Forelimb muscle (tissue), 1 donor: ENCODE results near the gene MRGPRG. TPM values are rescaled to one million over a fixed set of nuclear protein-coding genes. Genes with fewer than 3 reads are reported as not detected.

Source experiments
- DNase-seq: peaks from one replicate; pipeline ENCODE4 v3.0.0-alpha.2; 2013; ENCODE audit warnings: low read depth
- polyA plus RNA-seq: library from polyadenylated mRNA; unstranded; fragments of 120-200 nt; gene quantifications from one replicate; pipeline ENCODE4 v1.2.1, GENCODE V29; 2013; ENCODE audit not compliant: insufficient read length

Gene MRGPRG
- polyA plus RNA-seq, 1 donor, result not detected

DNA sequence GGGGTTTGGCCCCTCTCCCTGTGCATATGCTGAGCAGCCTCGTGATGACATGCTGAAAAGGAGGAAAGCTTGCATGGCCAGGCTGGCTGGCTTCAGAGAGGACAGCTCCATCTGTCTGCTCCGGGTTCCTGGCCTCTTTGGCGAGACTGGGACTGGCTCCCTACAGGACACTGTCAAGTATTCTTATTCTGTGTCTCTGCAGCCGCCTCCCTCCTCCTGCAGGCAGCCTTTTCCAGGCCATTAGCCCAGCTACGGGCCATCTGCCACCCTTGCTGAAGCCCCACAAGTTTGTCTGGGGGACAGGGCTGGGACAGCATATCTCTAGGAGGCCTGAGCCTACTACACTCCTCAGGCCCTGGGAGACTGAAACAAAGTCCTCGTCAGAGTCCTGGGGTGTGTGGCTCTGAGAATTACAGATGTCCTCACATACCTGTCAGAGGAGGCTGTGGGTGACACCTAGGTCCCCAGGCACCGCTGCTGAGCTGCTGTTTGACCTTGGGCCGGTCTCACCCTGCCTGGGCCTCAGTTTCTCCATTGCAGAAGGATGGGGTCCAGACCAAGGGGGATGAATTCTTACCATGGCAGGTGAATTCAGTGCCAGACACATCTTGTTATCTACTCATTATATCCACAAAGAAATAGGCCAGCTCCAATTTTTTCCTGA is 11.0 kb downstream of the MRGPRG start:
- no peak for DNase-seq

DNA sequence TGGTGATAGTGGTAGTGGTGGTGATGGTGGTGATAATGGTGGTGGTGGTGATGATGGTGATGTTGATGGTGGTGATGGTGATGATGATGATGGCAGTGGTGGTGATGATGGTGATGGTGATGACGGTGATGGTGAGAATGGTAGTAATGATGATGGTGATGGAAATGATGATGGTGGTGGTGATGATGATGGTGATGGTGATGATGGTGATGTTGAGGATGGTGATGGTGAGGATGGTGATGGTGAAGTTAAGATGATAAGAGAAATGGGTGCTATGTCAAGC is 11.8 kb downstream of the MRGPRG start:
- DNase-seq, result no peak

- DNase-seq, result no peak
Observed at GRCh38 chr11:3206156-3206921, 12.3 kb downstream of the MRGPRG start.

- DNase-seq, result no peak
Observed at GRCh38 chr11:3205261-3206155, 13.1 kb downstream of the MRGPRG start.

DNA sequence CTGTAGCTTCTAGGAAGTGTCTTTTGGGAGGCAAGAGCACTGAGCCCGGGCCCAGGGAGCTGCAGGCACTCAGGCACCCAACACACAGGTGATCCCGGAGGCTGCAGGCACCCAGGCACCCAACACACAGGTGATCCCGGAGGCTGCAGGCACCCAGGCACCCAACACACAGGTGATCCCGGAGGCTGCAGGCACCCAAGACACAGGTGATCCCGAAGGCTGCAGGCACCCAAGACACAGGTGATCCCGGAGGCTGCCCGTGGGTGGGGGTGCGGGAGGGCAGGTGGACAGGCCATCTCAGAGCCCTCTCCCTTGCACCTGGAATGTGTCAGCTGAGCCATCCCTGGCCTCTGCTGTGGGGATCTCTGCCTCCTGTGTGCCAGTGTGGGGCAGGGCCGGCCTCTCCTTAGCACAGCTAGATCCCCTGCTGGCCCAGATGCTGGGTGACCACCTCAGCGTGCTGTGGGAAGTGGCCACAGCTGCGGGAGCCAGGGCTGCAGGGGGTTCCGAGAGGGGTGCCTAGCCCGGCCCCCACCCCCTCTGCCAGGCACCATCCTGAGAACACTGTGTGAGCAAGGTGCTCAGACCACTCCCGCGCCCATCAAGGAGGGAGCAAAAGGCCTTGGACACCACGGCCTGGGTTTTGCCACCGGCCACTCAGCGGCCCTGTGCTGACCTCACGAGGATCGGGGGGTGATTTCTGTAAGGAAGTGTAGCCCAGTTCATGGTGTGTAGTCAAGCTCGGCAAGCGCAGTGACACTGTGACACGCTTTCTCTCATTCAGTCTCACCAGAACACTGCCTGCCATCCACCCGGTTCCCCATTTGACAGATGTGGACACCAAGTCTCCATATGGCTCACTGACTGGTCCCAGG is 14.2 kb downstream of the MRGPRG start:
- DNase-seq, result no peak

DNA sequence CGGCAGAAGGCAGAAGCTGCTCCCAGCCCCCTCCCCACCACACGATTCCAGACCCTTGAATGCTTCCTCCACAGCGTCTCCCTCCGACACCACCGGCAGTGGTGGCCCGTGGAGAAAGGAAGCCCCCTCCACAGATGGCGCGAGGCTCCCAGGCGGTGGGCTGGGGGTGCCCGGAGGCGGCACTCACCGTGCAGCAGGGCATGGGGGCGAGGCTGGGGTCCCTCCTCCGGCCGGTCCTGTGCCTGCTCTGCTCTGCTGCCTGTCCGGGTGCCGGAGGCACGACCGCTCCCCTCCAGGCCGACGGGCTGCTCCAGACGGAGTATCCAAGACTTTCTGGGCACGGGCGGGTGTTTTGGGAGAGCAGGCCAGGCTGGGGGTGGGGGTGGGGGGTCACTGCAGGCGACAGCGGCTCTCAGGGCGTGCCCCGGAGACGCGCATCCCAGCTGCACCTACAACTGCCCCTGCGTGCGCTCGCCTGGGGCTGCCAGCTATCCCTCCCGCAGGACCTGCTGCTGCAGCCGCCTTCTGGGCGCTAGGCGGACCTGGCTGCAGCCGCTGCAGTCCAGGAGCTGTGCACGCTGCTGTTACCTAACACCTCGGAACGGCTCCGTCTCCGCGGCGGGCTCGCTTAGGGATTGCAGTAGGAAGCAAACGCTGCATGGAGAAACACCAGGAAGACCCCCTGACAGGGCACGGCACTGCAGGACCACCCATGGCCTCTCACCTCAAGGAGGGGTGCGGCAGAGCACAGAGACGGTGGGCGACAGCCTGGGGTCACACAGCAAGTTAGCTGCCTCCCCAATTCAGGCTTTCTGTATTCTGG is 15.2 kb downstream of the MRGPRG start:
- DNase-seq, result no peak

- no peak for DNase-seq
Observed at GRCh38 chr11:3202759-3203158, 15.9 kb downstream of the MRGPRG start.

GRCh38 chr11:3202305-3202704 is 16.3 kb downstream of the MRGPRG start:
- DNase-seq, result no peak

GRCh38 chr11:3201677-3202181 is 16.9 kb downstream of the MRGPRG start:
- DNase-seq, result no peak

DNA sequence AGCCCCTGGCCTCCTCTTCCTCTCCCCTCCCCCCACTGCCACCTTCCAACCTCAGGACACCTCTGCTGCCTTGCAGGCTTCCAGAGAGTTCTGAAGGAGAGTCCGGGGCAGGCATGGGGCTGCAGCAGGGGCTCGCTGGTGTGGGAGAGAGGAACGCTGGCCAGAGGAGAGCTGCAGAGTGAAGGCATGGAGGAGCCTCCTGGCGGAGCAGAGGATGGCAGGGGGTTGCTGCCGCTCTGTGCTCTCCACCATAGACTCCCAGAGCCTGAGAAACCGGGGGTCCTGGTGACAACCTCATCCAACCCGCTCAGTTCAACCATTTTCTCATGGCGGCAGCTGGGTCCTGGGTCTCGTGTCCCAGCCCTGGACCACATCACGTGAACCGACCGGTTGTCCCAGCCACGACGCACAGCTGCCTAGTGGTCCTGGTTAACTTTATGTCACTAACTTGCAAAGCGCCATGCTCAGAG is 17.5 kb downstream of the MRGPRG start:
- no peak for DNase-seq

DNA sequence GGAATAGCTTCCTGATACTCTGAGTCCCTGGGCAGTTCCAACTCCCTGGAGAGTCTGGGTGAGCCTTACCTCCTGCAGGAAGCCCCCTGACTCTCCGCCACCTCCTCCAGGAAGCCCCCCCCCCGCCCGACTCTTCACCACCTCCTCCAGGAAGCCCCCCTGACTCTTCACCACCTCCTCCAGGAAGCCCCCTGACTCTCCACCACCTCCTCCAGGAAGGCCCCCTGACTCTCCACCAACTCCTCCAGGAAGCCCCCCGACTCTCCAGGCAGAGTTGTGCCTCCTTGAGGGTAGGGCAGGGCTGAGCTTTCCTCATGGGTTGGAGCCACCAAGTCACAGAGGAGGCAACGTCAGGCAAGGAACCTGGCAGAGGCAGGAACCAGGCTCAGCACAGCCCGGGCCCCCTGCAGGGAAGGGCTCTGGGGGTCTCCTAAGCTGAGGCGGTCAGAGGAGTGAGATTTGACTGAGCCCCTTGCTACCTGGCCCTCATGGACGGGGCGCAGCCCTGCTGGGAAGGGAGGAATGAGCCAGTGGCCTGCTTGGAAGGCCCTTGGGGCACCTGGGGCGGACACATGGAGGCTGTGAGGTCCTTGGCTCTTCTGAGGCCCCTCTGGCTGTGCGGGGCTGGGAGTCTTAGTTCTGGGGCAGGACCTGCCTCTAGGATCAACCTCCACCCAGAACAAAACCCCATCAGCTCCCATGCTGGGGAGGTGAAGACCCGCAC is 18.1 kb downstream of the MRGPRG start:
- DNase-seq, result no peak

DNA sequence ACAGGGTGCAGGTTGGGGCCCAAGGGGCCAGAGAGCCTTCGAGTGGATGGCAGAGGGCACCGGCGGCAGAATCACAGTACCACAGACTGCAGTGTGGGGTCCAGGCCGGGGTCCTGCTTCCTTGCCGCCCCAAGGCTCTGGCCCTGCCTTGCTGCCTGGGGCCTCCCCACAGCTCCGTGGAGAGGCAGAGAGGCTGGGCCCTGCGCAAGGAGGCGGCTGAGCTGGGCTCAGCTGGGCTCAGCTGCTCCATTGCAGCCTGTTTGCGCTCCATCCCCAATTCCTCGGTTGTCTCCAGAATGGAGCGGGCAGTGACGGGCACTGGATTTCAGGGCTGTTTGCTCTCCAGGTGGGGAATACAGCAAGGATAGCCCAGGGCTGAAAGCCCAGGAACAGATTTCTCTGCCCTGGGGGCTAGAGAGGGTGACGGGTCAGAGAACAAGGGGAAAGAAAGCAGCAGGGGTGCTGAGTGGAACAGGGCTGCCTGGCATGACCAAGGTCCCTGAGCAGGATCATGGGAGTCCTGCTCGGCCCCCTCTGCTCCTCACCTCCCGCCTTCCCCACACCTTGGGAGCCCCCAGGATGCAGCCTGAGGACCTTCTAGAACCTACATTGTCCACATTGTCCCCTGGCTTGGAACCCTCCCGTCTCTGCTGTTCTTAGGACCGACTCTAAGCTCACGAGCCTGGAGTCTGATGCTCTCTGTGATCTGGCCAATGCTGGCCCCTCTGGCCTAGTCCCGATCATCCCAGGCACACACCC is 18.9 kb downstream of the MRGPRG start:
- DNase-seq, result no peak

GRCh38 chr11:3198815-3199214 is 19.8 kb downstream of the MRGPRG start:
- DNase-seq, result no peak

DNA sequence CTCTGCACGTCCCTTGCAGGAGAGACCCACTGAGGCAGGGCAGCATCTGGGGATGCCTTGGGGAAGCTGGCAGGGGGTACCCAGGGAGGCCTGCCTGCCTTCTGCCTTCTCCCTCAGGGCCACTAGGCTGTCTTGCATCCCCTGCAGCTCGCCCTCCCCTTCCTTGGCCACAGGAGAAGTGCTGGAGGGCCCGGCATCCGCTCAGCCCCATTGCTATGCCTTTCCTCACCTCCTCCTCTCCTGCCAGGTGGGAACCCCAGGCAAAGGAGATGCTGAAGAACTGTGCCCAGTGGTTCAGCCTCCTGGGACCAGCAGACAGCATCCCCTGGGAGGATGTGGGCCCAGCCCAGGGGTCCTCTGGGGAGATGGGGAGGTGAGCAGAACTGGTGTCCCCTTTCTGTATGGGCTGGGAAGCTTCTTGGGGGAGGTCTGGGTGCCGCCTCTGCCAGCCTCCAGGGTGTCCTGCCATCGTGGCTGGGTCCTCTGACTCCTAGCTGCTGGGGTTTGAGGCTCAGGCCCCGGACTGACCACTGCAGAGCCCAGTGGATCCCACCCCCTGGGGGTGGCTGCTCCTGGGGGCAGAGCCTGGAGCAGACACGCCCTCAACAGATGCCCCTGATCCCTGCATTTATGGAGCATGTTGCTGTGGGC is 20.6 kb downstream of the MRGPRG start:
- no peak for DNase-seq

DNA sequence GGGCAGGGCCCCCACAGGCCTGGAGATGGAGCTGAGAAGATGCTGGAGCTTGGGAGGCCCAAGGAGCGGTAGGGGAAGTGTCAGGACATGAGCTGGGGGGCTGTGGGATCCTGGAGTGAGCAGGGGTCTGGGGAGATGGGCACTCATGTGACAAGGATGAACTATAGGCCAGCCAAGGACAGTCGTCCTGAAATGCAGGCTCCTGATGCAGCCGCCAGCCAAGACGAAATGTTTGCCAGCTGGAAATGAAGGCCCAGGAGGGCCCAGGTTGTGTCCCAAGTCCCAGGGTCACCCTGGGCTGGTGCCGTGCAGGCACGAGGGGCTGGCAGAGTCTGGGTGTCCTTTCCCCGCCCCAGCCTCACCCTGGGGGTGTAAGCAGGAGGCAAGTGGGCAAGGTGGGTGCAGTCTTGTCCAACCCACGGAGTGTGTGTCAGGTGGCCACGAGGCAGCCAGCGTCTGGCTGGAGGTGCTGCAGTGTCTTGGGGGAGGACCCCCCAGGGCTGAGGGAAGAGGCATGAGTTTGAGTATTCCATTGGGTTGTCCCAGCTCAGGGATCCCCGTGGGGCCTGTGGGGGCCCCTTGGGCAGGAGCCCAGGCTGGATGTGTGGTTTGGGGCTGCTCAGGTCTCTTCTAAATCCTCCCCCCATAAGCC is 21.4 kb downstream of the MRGPRG start:
- DNase-seq, result no peak

DNA sequence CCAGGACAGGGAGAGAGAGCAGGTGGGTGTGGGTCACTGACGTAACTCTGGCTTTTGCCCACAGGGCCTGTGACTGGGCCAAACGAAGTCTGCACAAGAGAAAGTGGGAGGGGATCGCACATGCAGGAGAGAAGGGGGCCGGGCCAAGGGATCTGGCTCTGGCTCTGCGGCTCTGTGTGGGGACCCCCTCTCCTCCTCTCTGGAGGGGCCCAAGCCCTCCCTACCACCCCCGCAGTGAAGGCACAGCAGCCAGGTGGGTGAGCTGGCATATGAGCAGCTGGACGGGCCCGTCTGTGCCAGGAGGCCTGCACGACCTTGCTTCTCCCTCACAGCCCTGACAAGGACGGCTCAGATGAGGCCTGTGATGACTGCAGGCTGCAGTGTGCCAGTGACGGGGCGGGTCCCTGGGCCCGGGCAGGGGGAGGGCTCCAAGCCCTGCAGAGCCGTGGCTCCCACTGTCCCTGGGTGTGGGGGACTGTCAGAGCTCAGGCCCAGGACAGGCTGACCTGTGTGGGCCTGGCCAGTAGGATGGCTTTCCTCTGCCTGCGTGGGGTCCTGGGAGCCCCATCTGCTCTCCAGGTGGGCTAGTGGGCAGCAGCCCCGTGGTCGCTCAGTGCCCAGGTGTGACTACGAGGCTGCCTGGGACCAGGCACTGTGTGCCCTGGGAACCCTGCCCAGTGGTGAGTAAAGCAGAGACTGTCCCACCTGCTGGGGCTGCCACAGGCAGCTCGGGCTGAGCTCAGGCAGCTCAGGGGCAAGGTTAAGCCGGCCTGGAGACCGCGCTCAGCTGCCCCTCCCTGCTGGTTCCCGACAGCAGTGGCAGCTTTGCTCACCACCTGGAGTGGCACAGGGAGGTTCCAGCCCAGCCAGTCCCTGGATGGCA is 22.2 kb downstream of the MRGPRG start:
- DNase-seq, result no peak
